ENCODE data around the gene MTHFSD.
A peak's percentile ranks its signal among the peaks of the same experiment; 100 is the strongest.

Gene MTHFSD

GRCh38 chr16:86584071-86584685 is 29.1 kb upstream of the MTHFSD start:
- no peak for DNase-seq

- no peak for DNase-seq
Observed at GRCh38 chr16:86581458-86581857, 26.4 kb upstream of the MTHFSD start.

- no peak for DNase-seq
Observed at GRCh38 chr16:86580791-86581170, 25.7 kb upstream of the MTHFSD start.

- DNase-seq, result no peak
Observed at GRCh38 chr16:86580063-86580790, 25.2 kb upstream of the MTHFSD start.

GRCh38 chr16:86579268-86580062 is 24.4 kb upstream of the MTHFSD start:
- DNase-seq, result no peak

GRCh38 chr16:86578611-86579267 is 23.7 kb upstream of the MTHFSD start:
- peak; percentile 84 for DNase-seq

GRCh38 chr16:86578061-86578599 is 23.1 kb upstream of the MTHFSD start, which contains the start of gene FOXL1:
Gene FOXL1, plus strand, starts transcription at chr16:86578549. Its CDS starts 175 bp downstream, at chr16:86578724.
- no peak for DNase-seq

- DNase-seq, result no peak
Observed at GRCh38 chr16:86577314-86577971, 22.4 kb upstream of the MTHFSD start.

- no peak for DNase-seq
Observed at GRCh38 chr16:86576591-86577313, 21.7 kb upstream of the MTHFSD start.

- DNase-seq, result peak; percentile 97
Observed at GRCh38 chr16:86575754-86576557, 20.9 kb upstream of the MTHFSD start.

- DNase-seq, result no peak
Observed at GRCh38 chr16:86575095-86575685, 20.2 kb upstream of the MTHFSD start.

GRCh38 chr16:86574646-86575045 is 19.6 kb upstream of the MTHFSD start:
- no peak for DNase-seq

GRCh38 chr16:86573646-86574508 is 18.8 kb upstream of the MTHFSD start:
- no peak for DNase-seq

GRCh38 chr16:86573215-86573614 is 18.2 kb upstream of the MTHFSD start:
- peak; percentile 77 for DNase-seq

GRCh38 chr16:86572606-86573005 is 17.6 kb upstream of the MTHFSD start:
- no peak for DNase-seq

GRCh38 chr16:86572041-86572521 is 17.0 kb upstream of the MTHFSD start:
- DNase-seq, result no peak

- no peak for DNase-seq
Observed at GRCh38 chr16:86571530-86571915, 16.5 kb upstream of the MTHFSD start.

- no peak for DNase-seq
Observed at GRCh38 chr16:86570558-86571529, 15.8 kb upstream of the MTHFSD start.
